Gastrocnemius medialis (tissue), 4 donors: ENCODE results near the gene RRP7A.
"Not testable (repeated sequence)": the region's sequence is repeated elsewhere in the genome, so short reads cannot be mapped to it uniquely, and the experiment has no call there.

ENCODE experiments used
- CTCF ChIP-seq, 5 experiments: fragments of 450-650 bp in 3 of 5; fragments of 200-600 bp in 2 of 5; sonication (generic) in 2 of 5; IDR thresholded peaks in 4 of 5; conservative IDR thresholded peaks in 1 of 5; 1 replicate in 4 of 5; 2 replicates in 1 of 5; pipeline ENCODE4 v1.5.1; 2016 to 2019; ENCODE audit warnings: antibody characterized with exemption in 5 of 5, mild to moderate bottlenecking in 3 of 5, moderate library complexity in 3 of 5
- POLR2A ChIP-seq, 2 donors: fragments of 450-650 bp; IDR thresholded peaks; one replicate each; pipeline ENCODE4 v1.6.1; 2017; ENCODE audit warnings: antibody characterized with exemption in 2 of 2, mild to moderate bottlenecking in 2 of 2, moderate library complexity in 2 of 2

DNA sequence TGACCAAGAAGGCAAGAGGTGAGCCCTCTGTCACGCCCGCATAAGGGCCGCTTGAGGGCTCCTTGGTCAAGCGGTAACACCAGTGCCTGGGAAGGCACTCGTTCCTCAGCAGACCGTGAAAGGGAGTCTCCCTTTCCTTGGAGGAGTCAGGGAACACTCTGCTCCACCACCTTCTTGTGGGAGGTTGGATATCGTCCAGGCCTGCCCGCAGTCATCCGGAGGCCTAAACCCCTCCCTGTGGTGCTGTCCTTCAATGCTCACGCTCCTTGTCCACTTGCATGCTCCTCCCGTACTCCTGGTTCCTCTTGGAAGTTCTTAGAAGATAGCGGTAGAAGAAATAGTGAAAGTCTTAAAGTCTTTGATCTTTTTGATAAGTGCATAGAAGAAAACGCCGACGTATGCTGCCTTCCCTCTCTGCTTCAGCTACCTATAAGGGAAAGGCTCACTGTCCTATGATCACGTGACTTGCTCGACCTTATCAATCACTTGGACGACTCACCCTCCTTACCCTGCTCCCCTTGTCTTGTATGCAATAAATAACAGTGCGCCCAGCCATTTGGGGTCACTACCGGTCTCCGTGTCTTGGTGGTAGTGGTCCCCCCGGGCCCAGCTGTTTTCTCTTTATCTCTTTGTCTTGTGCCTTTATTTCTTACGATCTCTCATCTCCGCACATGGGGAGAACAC, 11.9 kb upstream of the RRP7A start:
- TF ChIP-seq CTCF (IDR thresholded peaks at IDR 0.05 in 4 of 5, conservative IDR thresholded peaks at IDR 0.05 in 1 of 5); POLR2A (IDR thresholded peaks at IDR 0.05): not testable (repeated sequence)
